ENCODE results near the gene RASAL2. TPM values are rescaled to one million over a fixed set of nuclear protein-coding genes. Genes with fewer than 3 reads are reported as not detected.
A peak's percentile ranks its signal among the peaks of the same experiment; 100 is the strongest.
"Not testable (repeated sequence)": the region's sequence is repeated elsewhere in the genome, so short reads cannot be mapped to it uniquely, and the experiment has no call there.

RASAL2 gene
- total RNA-seq, 1 donor, result 0.84 TPM

GRCh38 chr1:178092878-178093493, 918 bp upstream of the RASAL2 start:
- H3K4me3 ChIP-seq (ENCODE audit: low read length), result peak overlapping the region; percentile 28
- peaks cover 37% of the 10 kb centered on the region for H3K27me3 ChIP-seq (ENCODE audit: insufficient read depth, low read length)
- peaks cover 20% of the 10 kb centered on the region for H3K4me1 ChIP-seq (ENCODE audit: insufficient read depth, low read length)
- no peaks in the 10 kb centered on the region for H3K9me3 ChIP-seq (ENCODE audit: low read depth, low read length)

- H3K4me3 ChIP-seq (ENCODE audit: low read length), result peak overlapping the region; percentile 42
Measured at GRCh38 chr1:178093494-178093950, 382 bp upstream of the RASAL2 start.

GRCh38 chr1:178094739-178095645, 1.1 kb downstream of the RASAL2 start:
- no peaks in the 10 kb centered on the region for H3K9me3 ChIP-seq (ENCODE audit: low read depth, low read length)
- H3K27me3 ChIP-seq (ENCODE audit: insufficient read depth, low read length), result peaks cover 37% of the 10 kb centered on the region
- H3K4me1 ChIP-seq (ENCODE audit: insufficient read depth, low read length), result peaks cover 20% of the 10 kb centered on the region
- H3K4me3 ChIP-seq (ENCODE audit: low read length), result peak overlapping the region; percentile 42

More at GRCh38 chr1:178093494-178093950, 382 bp upstream of the RASAL2 start:
- H3K4me1 ChIP-seq (ENCODE audit: insufficient read depth, low read length), result peaks cover 20% of the 10 kb centered on the region
- H3K27me3 ChIP-seq (ENCODE audit: insufficient read depth, low read length), result peaks cover 37% of the 10 kb centered on the region
- H3K9me3 ChIP-seq (ENCODE audit: low read depth, low read length), result no peaks in the 10 kb centered on the region

GRCh38 chr1:178096421-178096820, 2.5 kb downstream of the RASAL2 start:
- H3K4me1 ChIP-seq (ENCODE audit: insufficient read depth, low read length), result peaks cover 20% of the 10 kb centered on the region
- H3K27me3 ChIP-seq (ENCODE audit: insufficient read depth, low read length), result peaks cover 37% of the 10 kb centered on the region
- no peaks in the 10 kb centered on the region for H3K9me3 ChIP-seq (ENCODE audit: low read depth, low read length)
- no peak overlapping the region for H3K4me3 ChIP-seq (ENCODE audit: low read length)

GRCh38 chr1:178098262-178098661, 4.4 kb downstream of the RASAL2 start:
- Histone ChIP-seq H3K4me1 (ENCODE audit: insufficient read depth, low read length) (peaks cover 15% of the 10 kb centered on the region), H3K9me3 (ENCODE audit: low read depth, low read length) (no peaks in the 10 kb centered on the region), H3K27me3 (ENCODE audit: insufficient read depth, low read length) (peaks cover 29% of the 10 kb centered on the region), H3K4me3 (ENCODE audit: low read length) (no peak overlapping the region)

DNA sequence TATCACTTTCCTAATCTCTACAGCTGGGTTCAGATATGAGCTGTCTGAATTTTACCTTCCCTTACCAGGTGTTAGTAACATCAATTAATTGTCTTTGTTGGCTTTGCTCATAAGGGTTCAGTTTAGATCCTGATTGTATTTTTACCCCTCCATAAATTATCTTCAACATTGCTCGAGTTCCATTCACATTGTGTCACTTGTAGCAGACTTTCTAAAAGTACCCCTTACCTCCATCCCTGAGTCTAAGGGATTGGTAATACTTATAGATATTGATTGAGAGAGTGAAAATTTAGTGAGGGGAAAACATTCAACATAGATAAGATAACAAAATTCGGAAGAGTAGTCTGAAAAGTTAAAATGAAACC, 7.3 kb downstream of the RASAL2 start:
- H3K4me3 ChIP-seq (ENCODE audit: low read length), result no peak overlapping the region
- H3K9me3 ChIP-seq (ENCODE audit: low read depth, low read length), result no peaks in the 10 kb centered on the region
- H3K4me1 ChIP-seq (ENCODE audit: insufficient read depth, low read length), result no peaks in the 10 kb centered on the region
- peaks cover 7% of the 10 kb centered on the region for H3K27me3 ChIP-seq (ENCODE audit: insufficient read depth, low read length)

DNA sequence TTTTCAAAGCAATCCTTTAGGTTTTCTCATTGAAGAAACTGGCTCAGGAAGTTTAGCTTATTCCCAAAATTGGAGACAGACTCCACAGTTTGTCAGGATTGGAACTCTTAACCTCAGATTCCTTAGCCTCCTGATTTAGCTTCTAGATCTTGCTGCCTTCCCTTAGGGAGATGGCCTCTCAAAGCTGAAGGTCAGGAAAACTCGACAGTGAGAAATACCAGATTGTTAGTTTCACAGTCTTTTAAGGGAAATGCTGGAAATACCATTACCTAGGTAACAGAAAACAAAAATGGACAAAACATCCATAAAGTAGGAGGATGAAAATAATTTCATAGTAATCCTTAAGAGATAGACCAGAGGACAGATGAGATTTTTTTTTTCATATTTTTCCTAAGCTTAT, 7.8 kb downstream of the RASAL2 start:
- peaks cover 4% of the 10 kb centered on the region for H3K27me3 ChIP-seq (ENCODE audit: insufficient read depth, low read length)
- no peaks in the 10 kb centered on the region for H3K9me3 ChIP-seq (ENCODE audit: low read depth, low read length)
- no peak overlapping the region for H3K4me3 ChIP-seq (ENCODE audit: low read length)
- H3K4me1 ChIP-seq (ENCODE audit: insufficient read depth, low read length), result no peaks in the 10 kb centered on the region

DNA sequence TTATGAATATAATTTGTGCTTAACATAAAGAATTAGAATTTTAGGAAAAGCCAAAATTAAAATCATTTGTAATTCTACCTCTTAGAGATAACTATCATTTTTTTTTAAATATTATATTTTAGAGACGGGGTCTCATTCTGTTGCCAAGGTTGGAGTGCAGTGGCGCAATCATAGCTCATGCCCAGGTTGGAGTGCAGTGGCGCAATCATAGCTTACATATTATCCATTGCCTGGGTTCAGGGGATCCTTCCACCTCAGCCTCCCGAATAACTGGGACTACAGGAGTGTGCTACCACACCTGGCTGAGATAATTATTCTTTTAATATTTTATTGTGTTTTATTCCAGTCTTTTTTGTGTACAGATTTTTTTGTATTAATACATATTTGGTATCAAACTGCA, 8.3 kb downstream of the RASAL2 start:
- Histone ChIP-seq H3K9me3 (ENCODE audit: low read depth, low read length) (no peaks in the 10 kb centered on the region), H3K27me3 (ENCODE audit: insufficient read depth, low read length) (peaks cover under 1% of the 10 kb centered on the region), H3K4me3 (ENCODE audit: low read length) (no peak overlapping the region), H3K4me1 (ENCODE audit: insufficient read depth, low read length) (no peaks in the 10 kb centered on the region)

- Histone ChIP-seq H3K4me3 (ENCODE audit: low read length) (no peak overlapping the region), H3K4me1 (ENCODE audit: insufficient read depth, low read length) (no peaks in the 10 kb centered on the region), H3K27me3 (ENCODE audit: insufficient read depth, low read length) (no peaks in the 10 kb centered on the region), H3K9me3 (ENCODE audit: low read depth, low read length) (no peaks in the 10 kb centered on the region)
Measured at GRCh38 chr1:178107823-178108222, 13.9 kb downstream of the RASAL2 start.

- Histone ChIP-seq H3K4me3 (ENCODE audit: low read length) (no peak overlapping the region), H3K4me1 (ENCODE audit: insufficient read depth, low read length) (no peaks in the 10 kb centered on the region), H3K9me3 (ENCODE audit: low read depth, low read length) (no peaks in the 10 kb centered on the region), H3K27me3 (ENCODE audit: insufficient read depth, low read length) (no peaks in the 10 kb centered on the region)
Measured at GRCh38 chr1:178109348-178110143, 15.6 kb downstream of the RASAL2 start.

GRCh38 chr1:178115260-178115659, 21.4 kb downstream of the RASAL2 start:
- Histone ChIP-seq H3K9me3 (ENCODE audit: low read depth, low read length) (no peaks in the 10 kb centered on the region), H3K4me3 (ENCODE audit: low read length) (no peak overlapping the region), H3K4me1 (ENCODE audit: insufficient read depth, low read length) (no peaks in the 10 kb centered on the region), H3K27me3 (ENCODE audit: insufficient read depth, low read length) (no peaks in the 10 kb centered on the region)

DNA sequence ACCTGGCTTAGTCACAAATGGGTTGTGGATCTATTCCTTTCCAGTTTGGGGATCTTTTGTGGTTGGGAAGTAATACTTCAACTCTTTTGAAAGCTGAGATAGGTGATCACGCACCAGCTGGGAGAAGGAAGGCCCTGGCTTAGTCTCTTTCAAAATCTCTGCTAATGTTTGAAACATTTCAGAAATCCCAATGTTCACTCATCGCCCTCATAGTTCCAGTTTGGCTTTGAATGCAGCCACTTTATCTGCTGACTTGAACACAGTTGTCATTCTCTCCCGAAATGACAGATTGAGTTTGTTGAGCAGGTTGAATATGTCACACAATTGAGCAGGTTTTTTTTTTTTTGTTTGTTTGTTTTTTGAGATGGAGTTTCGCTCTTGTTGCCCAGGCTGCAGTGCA, 24.6 kb downstream of the RASAL2 start:
- Histone ChIP-seq H3K27me3 (ENCODE audit: insufficient read depth, low read length) (no peaks in the 10 kb centered on the region), H3K4me3 (ENCODE audit: low read length) (no peak overlapping the region), H3K9me3 (ENCODE audit: low read depth, low read length) (no peaks in the 10 kb centered on the region), H3K4me1 (ENCODE audit: insufficient read depth, low read length) (no peaks in the 10 kb centered on the region)

- no peaks in the 10 kb centered on the region for H3K27me3 ChIP-seq (ENCODE audit: insufficient read depth, low read length)
- no peak overlapping the region for H3K4me3 ChIP-seq (ENCODE audit: low read length)
Measured at GRCh38 chr1:178119628-178120027, 25.7 kb downstream of the RASAL2 start.

GRCh38 chr1:178120088-178120487, 26.2 kb downstream of the RASAL2 start:
- no peaks in the 10 kb centered on the region for H3K4me1 ChIP-seq (ENCODE audit: insufficient read depth, low read length)
- H3K4me3 ChIP-seq (ENCODE audit: low read length), result no peak overlapping the region
- no peaks in the 10 kb centered on the region for H3K9me3 ChIP-seq (ENCODE audit: low read depth, low read length)
- no peaks in the 10 kb centered on the region for H3K27me3 ChIP-seq (ENCODE audit: insufficient read depth, low read length)

More at GRCh38 chr1:178119628-178120027, 25.7 kb downstream of the RASAL2 start:
- Histone ChIP-seq H3K9me3 (ENCODE audit: low read depth, low read length) (no peaks in the 10 kb centered on the region), H3K4me1 (ENCODE audit: insufficient read depth, low read length) (no peaks in the 10 kb centered on the region)

DNA sequence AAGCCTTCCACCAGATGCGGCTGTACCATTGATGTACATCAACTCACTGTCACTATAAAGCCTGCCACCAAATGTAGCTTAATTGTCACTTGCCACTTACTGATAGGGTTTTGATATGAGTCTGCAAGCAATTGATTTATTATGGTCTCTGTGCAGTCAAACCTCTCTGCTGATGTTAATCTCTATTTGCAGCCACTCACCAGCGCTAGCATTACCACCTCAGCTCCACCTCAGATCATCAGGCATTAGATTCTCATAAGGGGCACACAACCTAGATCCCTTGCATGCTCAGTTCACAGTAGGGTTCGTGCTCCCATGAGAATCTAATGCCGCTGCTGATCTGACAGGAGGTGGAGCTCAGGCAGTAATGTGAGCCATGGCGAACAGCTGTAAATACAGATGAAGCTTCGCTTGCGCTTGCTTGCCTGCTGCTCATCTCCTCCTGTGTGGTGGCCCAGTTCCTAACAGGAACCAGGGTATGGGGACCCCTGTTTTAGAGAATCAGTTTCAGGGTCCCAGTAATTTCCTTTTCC, 26.7 kb downstream of the RASAL2 start:
- H3K27me3 ChIP-seq (ENCODE audit: insufficient read depth, low read length); H3K4me3 ChIP-seq (ENCODE audit: low read length); H3K4me1 ChIP-seq (ENCODE audit: insufficient read depth, low read length); H3K9me3 ChIP-seq (ENCODE audit: low read depth, low read length): not testable (repeated sequence)
